Thymus (tissue), 11 donors: ENCODE data around the gene OPCML. TPM values are rescaled to one million over a fixed set of nuclear protein-coding genes. Genes with fewer than 3 reads are reported as not detected.

Source experiments
- DNase-seq, 9 donors: peaks; one replicate each; pipeline ENCODE4 v3.0.0-alpha.2; 2013; ENCODE audit warnings: low spot score in 9 of 9, low read depth in 6 of 9, missing footprints in 1 of 9
- H3K27ac ChIP-seq, 2 donors: one replicate each; pipeline ENCODE4 v1.5.1; 2013; ENCODE audit warnings: control low read depth in 1 of 2, low read depth in 1 of 2, low read length in 1 of 2, mild to moderate bottlenecking in 1 of 2, moderate library complexity in 1 of 2
- H3K27me3 ChIP-seq, 2 donors: one replicate each; pipeline ENCODE4 v1.5.1; 2013; ENCODE audit warnings: low read length in 1 of 2; ENCODE audit not compliant: control insufficient read depth in 2 of 2, insufficient read depth in 1 of 2
- H3K36me3 ChIP-seq, 2 donors: one replicate each; pipeline ENCODE4 v1.5.1; 2013; ENCODE audit warnings: low read length in 1 of 2, mild to moderate bottlenecking in 1 of 2, moderate library complexity in 1 of 2; ENCODE audit not compliant: control insufficient read depth in 2 of 2, insufficient read depth in 2 of 2
- H3K4me1 ChIP-seq, 2 donors: one replicate each; pipeline ENCODE4 v1.5.1; 2013; ENCODE audit warnings: low read length in 2 of 2; ENCODE audit not compliant: control insufficient read depth in 2 of 2, insufficient read depth in 2 of 2
- H3K4me3 ChIP-seq, 2 donors: one replicate each; pipeline ENCODE4 v1.5.1; 2013; ENCODE audit warnings: low read length in 2 of 2, control low read depth in 1 of 2, mild to moderate bottlenecking in 1 of 2
- H3K9me3 ChIP-seq, 2 donors: one replicate each; pipeline ENCODE4 v1.5.1; 2013; ENCODE audit warnings: low read length in 1 of 2, mild to moderate bottlenecking in 1 of 2; ENCODE audit not compliant: control insufficient read depth in 2 of 2, insufficient read depth in 1 of 2
- WGBS: extraction: QIAGEN DNeasy Blood & Tissue Kit; methylation state at CpG from one replicate; pipeline ENCODE4 v1.1.7; 2013; 5-methylcytosine and 5-hydroxymethylcytosine counted together
- polyA plus RNA-seq: library from polyadenylated mRNA; stranded (reverse); fragments of 200-250 nt; gene quantifications from one replicate; pipeline ENCODE4 v1.2.3, GENCODE V29; 2013
- total RNA-seq: library from RNA; stranded (reverse); fragments of 120-200 nt; gene quantifications from one replicate; pipeline ENCODE4 v1.2.4, GENCODE V29; 2013
- donor health status: healthy.

OPCML gene
- total and polyA plus RNA-seq, 2 donors, result 0.07 to 0.09 TPM

DNA sequence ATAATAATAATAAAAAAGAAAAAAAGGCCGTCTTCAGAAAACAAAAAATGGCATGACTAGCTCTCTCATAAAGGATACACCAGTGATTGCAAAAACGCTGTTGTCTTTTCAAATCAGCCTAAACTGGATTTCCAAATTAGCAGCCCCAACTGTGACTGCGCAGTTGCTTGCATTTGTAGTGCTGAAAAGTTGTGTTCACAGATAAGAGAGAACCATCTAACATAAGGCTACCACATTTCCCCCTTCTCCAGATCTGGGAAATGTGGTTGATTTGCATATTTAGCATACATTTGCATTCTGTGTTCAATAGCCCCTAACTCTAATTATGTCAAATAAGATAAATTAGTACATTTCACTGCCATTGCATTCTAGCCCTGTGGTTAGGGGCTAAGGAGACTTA is 650.7 kb downstream of the OPCML start:
- no peaks in the 10 kb centered on the region for H3K9me3 ChIP-seq
- WGBS, result 80% methylated on average over 3 of the region's 3 CpGs
- H3K36me3 ChIP-seq, result no peaks in the 10 kb centered on the region
- no peaks in the 10 kb centered on the region for H3K4me1 ChIP-seq
- DNase-seq, result no peak
- H3K27ac ChIP-seq, result no peak overlapping the region
- no peaks in the 10 kb centered on the region for H3K27me3 ChIP-seq
- H3K4me3 ChIP-seq, result no peak overlapping the region

DNA sequence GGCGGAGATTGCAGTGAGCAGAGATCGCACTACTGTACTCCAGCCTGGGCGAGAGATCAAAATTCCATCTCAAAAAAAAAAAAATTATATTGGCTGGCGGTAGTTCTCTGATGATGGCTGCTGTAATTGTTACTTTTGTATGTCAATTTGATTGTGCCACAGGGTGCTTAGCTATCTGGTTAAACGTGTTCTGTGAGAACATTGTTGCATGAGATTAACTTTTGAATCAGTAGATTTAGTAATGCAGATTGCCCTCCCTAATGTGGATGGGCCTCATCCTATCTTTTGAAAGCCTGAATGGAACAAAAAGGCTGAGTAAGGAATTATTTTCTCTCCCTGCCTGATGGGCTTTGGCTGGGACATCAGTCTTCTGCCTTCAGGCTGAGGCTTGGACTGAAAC is 654.2 kb downstream of the OPCML start:
- WGBS, result 94% methylated on average over 5 of the region's 5 CpGs
- no peak overlapping the region for H3K4me3 ChIP-seq
- DNase-seq, result no peak

DNA sequence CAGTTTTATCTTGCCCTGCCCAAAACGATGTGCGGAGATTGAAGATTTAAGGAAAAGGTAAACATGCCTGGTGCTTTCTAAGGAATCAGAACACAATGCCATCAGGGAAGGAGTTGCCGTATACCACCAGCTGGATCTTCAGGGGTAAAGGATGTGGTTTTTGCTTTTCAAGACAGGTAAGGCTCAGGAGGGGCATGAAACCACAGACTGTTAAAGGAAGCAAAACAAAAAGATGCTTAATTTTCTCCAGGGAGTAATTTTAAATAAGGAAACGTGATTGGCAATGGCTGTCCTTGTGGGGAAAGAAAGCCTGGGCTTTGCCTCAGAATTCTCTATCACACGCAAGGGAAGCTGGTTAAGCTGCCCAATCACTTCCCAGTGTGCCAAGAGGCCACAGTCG is 655.6 kb downstream of the OPCML start:
- no peaks in the 10 kb centered on the region for H3K9me3 ChIP-seq
- WGBS, result 81% methylated on average over 6 of the region's 6 CpGs
- no peaks in the 10 kb centered on the region for H3K4me1 ChIP-seq
- DNase-seq, result no peak
- H3K4me3 ChIP-seq, result no peak overlapping the region
- no peaks in the 10 kb centered on the region for H3K36me3 ChIP-seq
- H3K27me3 ChIP-seq, result no peaks in the 10 kb centered on the region
- H3K27ac ChIP-seq, result no peak overlapping the region

More for the DNA sequence above, 654.2 kb downstream of the OPCML start:
- Histone ChIP-seq H3K36me3 (no peaks in the 10 kb centered on the region), H3K9me3 (no peaks in the 10 kb centered on the region), H3K4me1 (no peaks in the 10 kb centered on the region), H3K27me3 (no peaks in the 10 kb centered on the region), H3K27ac (no peak overlapping the region)

GRCh38 chr11:132876239-132876638 is 656.1 kb downstream of the OPCML start:
- Histone ChIP-seq H3K4me1 (no peaks in the 10 kb centered on the region), H3K36me3 (no peaks in the 10 kb centered on the region), H3K27ac (no peak overlapping the region), H3K4me3 (no peak overlapping the region), H3K27me3 (no peaks in the 10 kb centered on the region), H3K9me3 (no peaks in the 10 kb centered on the region)
- DNase-seq, result no peak
- 87% methylated on average over 3 of the region's 3 CpGs for WGBS

GRCh38 chr11:132874638-132875037 is 657.7 kb downstream of the OPCML start:
- 87% methylated on average over 6 of the region's 6 CpGs for WGBS
- H3K36me3 ChIP-seq, result no peaks in the 10 kb centered on the region
- no peak overlapping the region for H3K4me3 ChIP-seq
- no peaks in the 10 kb centered on the region for H3K27me3 ChIP-seq
- no peaks in the 10 kb centered on the region for H3K9me3 ChIP-seq
- no peak overlapping the region for H3K27ac ChIP-seq
- H3K4me1 ChIP-seq, result no peaks in the 10 kb centered on the region
- DNase-seq, result no peak

- H3K27ac ChIP-seq, result no peak overlapping the region
- no peak overlapping the region for H3K4me3 ChIP-seq
- no peaks in the 10 kb centered on the region for H3K4me1 ChIP-seq
- WGBS, result 81% methylated on average over 5 of the region's 5 CpGs
- no peak for DNase-seq
- no peaks in the 10 kb centered on the region for H3K9me3 ChIP-seq
- no peaks in the 10 kb centered on the region for H3K36me3 ChIP-seq
- H3K27me3 ChIP-seq, result no peaks in the 10 kb centered on the region
Observed at GRCh38 chr11:132873841-132874240, 658.5 kb downstream of the OPCML start.

DNA sequence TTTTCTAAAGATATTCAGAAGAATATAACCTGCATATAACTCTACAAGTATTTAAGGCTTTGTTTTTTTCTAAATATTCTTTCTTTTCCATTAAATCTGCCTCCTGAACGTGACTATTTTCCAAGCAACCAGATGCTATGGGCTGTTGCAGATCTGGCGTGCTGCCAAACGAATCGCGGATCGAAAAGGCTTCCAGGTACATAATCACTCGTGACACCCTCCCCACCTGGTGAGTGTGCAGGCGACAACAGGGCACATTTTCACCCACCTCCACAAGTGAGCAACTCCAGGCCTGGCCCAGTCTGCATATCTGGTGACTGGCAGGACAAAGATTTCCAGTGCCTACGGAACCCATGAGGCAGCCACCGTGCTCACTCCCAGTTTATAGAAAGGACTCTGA is 660.1 kb downstream of the OPCML start:
- 87% methylated on average over 10 of the region's 10 CpGs for WGBS
- no peaks in the 10 kb centered on the region for H3K27me3 ChIP-seq

DNA sequence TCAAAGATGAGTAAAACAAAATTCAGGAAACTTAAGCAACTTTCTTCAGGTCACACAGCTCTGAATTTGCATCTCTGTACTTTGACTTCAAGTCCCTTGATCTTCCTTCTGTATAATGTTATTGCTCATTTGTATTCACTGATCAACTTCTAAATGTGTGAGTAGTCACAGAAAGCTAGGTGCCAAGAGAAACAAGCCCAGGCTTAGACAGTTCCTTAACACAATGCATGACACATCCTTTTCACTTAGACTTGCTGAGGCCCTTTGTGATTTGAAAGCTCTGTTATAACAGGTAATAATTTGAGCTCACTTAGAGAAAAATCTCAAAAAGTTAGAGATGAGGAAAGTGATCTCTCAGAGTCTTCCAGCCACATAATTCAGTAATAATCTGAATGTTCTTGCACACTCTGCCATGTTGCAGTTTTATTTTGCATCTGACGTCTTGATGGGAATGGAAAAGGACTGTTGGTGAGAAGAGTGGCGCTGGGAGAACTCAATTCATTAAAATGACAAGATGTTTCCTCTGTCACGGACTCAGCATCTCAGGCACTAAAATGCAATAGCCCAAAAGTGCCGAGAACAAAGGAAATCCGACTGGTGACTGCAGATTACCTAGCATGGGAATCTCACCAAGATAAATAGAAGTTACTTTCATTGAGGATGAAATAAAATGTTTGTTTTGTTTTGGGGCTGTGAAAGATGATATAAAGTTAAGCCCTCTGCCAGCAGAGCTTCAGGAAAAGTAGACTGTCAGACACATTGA is 665.3 kb downstream of the OPCML start:
- Histone ChIP-seq H3K27me3 (no peaks in the 10 kb centered on the region), H3K9me3 (no peaks in the 10 kb centered on the region), H3K27ac (no peak overlapping the region), H3K4me3 (no peak overlapping the region), H3K36me3 (no peaks in the 10 kb centered on the region), H3K4me1 (no peaks in the 10 kb centered on the region)
- no peak for DNase-seq
- WGBS, result 14% methylated on average over 5 of the region's 5 CpGs

More for the DNA sequence above, 660.1 kb downstream of the OPCML start:
- DNase-seq, result no peak
- Histone ChIP-seq H3K4me3 (no peak overlapping the region), H3K36me3 (no peaks in the 10 kb centered on the region), H3K9me3 (no peaks in the 10 kb centered on the region), H3K27ac (no peak overlapping the region), H3K4me1 (no peaks in the 10 kb centered on the region)

GRCh38 chr11:132865623-132866022 is 666.7 kb downstream of the OPCML start:
- H3K27ac ChIP-seq, result no peak overlapping the region
- DNase-seq, result no peak
- no peaks in the 10 kb centered on the region for H3K36me3 ChIP-seq

More at GRCh38 chr11:132865623-132866022, 666.7 kb downstream of the OPCML start:
- Histone ChIP-seq H3K4me1 (no peaks in the 10 kb centered on the region), H3K4me3 (no peak overlapping the region), H3K9me3 (no peaks in the 10 kb centered on the region), H3K27me3 (no peaks in the 10 kb centered on the region)
- 83% methylated on average over 5 of the region's 5 CpGs for whole genome bisulfite sequencing
